Measurements from ENCODE around the gene DHCR7.

- no peak for TF ChIP-seq RFX5 (IDR thresholded peaks at IDR 0.05; ENCODE audit: low read length)
- no peak for TF ChIP-seq CTCF (IDR thresholded peaks at IDR 0.05)
These were observed 15.2 kb downstream of the DHCR7 start for GRCh38 chr11:71432761-71433647.
